Neuronal stem cell (in vitro differentiated cells): Measurements from ENCODE around the gene NXN.
"Not testable (repeated sequence)": the region's sequence is repeated elsewhere in the genome, so short reads cannot be mapped to it uniquely, and the experiment has no call there.

ENCODE experiments used
- DNase-seq: peaks from one replicate; pipeline ENCODE4 v3.0.0-alpha.2; 2013; ENCODE audit warnings: low spot score
- H2AFZ ChIP-seq: one replicate; pipeline ENCODE4 v1.6.1; 2013; ENCODE audit warnings: mild to moderate bottlenecking, low read length, inconsistent platforms
- H2AK5ac ChIP-seq: 2 replicates; pipeline ENCODE4 v1.6.1; 2013; ENCODE audit warnings: low read depth, mild to moderate bottlenecking, inconsistent platforms, low read length, moderate library complexity, mixed read lengths
- H2BK120ac ChIP-seq: 2 replicates; pipeline ENCODE4 v1.6.1; 2013; ENCODE audit warnings: low read depth, mild to moderate bottlenecking, inconsistent platforms, low read length, moderate library complexity, mixed read lengths
- H2BK12ac ChIP-seq: one replicate; pipeline ENCODE4 v1.6.1; 2013; ENCODE audit warnings: low read length, inconsistent platforms
- H2BK15ac ChIP-seq: 2 replicates; pipeline ENCODE4 v1.6.1; 2013; ENCODE audit warnings: mild to moderate bottlenecking, low read length, inconsistent platforms, mixed read lengths
- H2BK5ac ChIP-seq: one replicate; pipeline ENCODE4 v1.6.1; 2013; ENCODE audit warnings: inconsistent platforms, mild to moderate bottlenecking, low read length, moderate library complexity
- H3K14ac ChIP-seq: one replicate; pipeline ENCODE4 v1.6.1; 2013; ENCODE audit warnings: low read length, inconsistent platforms
- H3K18ac ChIP-seq: 2 replicates; pipeline ENCODE4 v1.6.1; 2013; ENCODE audit warnings: low read length, inconsistent platforms
- H3K23ac ChIP-seq: 2 replicates; pipeline ENCODE4 v1.6.1; 2013; ENCODE audit warnings: low read depth, mild to moderate bottlenecking, mixed read lengths, low read length, inconsistent platforms; ENCODE audit not compliant: poor library complexity
- H3K27ac ChIP-seq: replicated peaks from 3 replicates; pipeline ENCODE4 v1.5.1; 2013; ENCODE audit warnings: low read length, inconsistent platforms
- H3K27me3 ChIP-seq, 3 experiments: 2 replicates each; pipeline ENCODE4 v1.6.1; 2013; ENCODE audit warnings: low read length in 3 of 3, mild to moderate bottlenecking in 2 of 3, inconsistent platforms in 1 of 3, low read depth in 1 of 3, mixed read lengths in 1 of 3, moderate library complexity in 1 of 3; ENCODE audit not compliant: control insufficient read depth in 3 of 3, insufficient read depth in 3 of 3
- H3K36me3 ChIP-seq, 2 donors: replicated peaks in 1 of 2; 2 replicates each; pipeline ENCODE4 v1.6.1; 2013; ENCODE audit warnings: low read length in 2 of 2; ENCODE audit not compliant: control insufficient read depth in 2 of 2, insufficient read depth in 2 of 2
- H3K4ac ChIP-seq: 2 replicates; pipeline ENCODE4 v1.6.1; 2013; ENCODE audit warnings: inconsistent platforms, mild to moderate bottlenecking, low read length, moderate library complexity
- H3K4me1 ChIP-seq, 2 donors: 1 replicate in 1 of 2; 2 replicates in 1 of 2; pipeline ENCODE4 v1.6.1; 2013; ENCODE audit warnings: low read length in 2 of 2, low read depth in 1 of 2; ENCODE audit not compliant: control insufficient read depth in 2 of 2, insufficient read depth in 1 of 2
- H3K4me2 ChIP-seq: one replicate; pipeline ENCODE4 v1.6.1; 2013; ENCODE audit warnings: mild to moderate bottlenecking, low read length, inconsistent platforms; ENCODE audit not compliant: insufficient read depth, poor library complexity, severe bottlenecking
- H3K4me3 ChIP-seq, 2 donors: 2 replicates each; pipeline ENCODE4 v1.5.1; 2013; ENCODE audit warnings: low read length in 2 of 2, mild to moderate bottlenecking in 2 of 2, inconsistent platforms in 1 of 2, moderate library complexity in 1 of 2
- H3K79me1 ChIP-seq: one replicate; pipeline ENCODE4 v1.6.1; 2013; ENCODE audit warnings: low read depth, mild to moderate bottlenecking, inconsistent platforms, low read length, moderate library complexity
- H3K9ac ChIP-seq: one replicate; pipeline ENCODE4 v1.6.1; 2013; ENCODE audit warnings: mild to moderate bottlenecking, low read depth, low read length, inconsistent platforms; ENCODE audit not compliant: poor library complexity
- H3K9me3 ChIP-seq, 2 donors: replicated peaks in 1 of 2; 2 replicates each; pipeline versions ENCODE3 to v1.6.1; 2013; ENCODE audit warnings: low read length in 2 of 2, mild to moderate bottlenecking in 2 of 2, inconsistent platforms in 1 of 2, low read depth in 1 of 2, mixed read lengths in 1 of 2, moderate library complexity in 1 of 2; ENCODE audit not compliant: control insufficient read depth in 2 of 2, insufficient read depth in 1 of 2
- H4K8ac ChIP-seq: one replicate; pipeline ENCODE4 v1.6.1; 2013; ENCODE audit warnings: low read depth, mild to moderate bottlenecking, inconsistent platforms, low read length, moderate library complexity
- H4K91ac ChIP-seq: one replicate; pipeline ENCODE4 v1.6.1; 2013; ENCODE audit warnings: low read length, low read depth, mild to moderate bottlenecking, inconsistent platforms; ENCODE audit not compliant: poor library complexity
- WGBS, 2 donors: extraction: QIAGEN DNeasy Blood & Tissue Kit; methylation state at CpG; one replicate each; pipeline ENCODE4 v1.1.7; 2013; ENCODE audit warnings: missing lambda C conversion rate in 2 of 2, mixed read lengths in 1 of 2; ENCODE audit not compliant: insufficient read length in 2 of 2, insufficient replicate concordance in 1 of 2; ENCODE audit errors: extremely low coverage in 2 of 2; 5-methylcytosine and 5-hydroxymethylcytosine counted together

The NXN gene

GRCh38 chr17:759964-760363, 219.6 kb downstream of the NXN start:
- Histone ChIP-seq H3K14ac (no peak overlapping the region), H3K9me3 (peaks cover 0 to 1% of the 10 kb centered on the region in 2 donors), H3K4ac (no peak overlapping the region), H4K91ac (no peak overlapping the region), H3K4me2 (no peak overlapping the region), H2BK15ac (no peak overlapping the region), H3K4me3 (no peak overlapping the region), H4K8ac (no peak overlapping the region), H2AK5ac (no peak overlapping the region), H3K27me3 (no peaks in the 10 kb centered on the region), H2AFZ (no peak overlapping the region), H3K4me1 (peaks cover 0 to 3% of the 10 kb centered on the region in 2 donors), H3K23ac (no peak overlapping the region), H2BK120ac (no peak overlapping the region), H3K79me1 (no peaks in the 10 kb centered on the region), H2BK5ac (no peak overlapping the region), H3K27ac (no peak overlapping the region), H2BK12ac (no peak overlapping the region), H3K36me3 (peaks cover 33 to 90% of the 10 kb centered on the region in 2 donors), H3K18ac (no peak overlapping the region), H3K9ac (no peak overlapping the region)
- no peak for DNase-seq
- WGBS, 2 donors, result no CpG with 5 or more reads among the region's 5 CpGs

GRCh38 chr17:756010-756567, 223.5 kb downstream of the NXN start:
- not testable (repeated sequence) for H3K4me1 ChIP-seq, H3K14ac ChIP-seq, H3K27me3 ChIP-seq, H2BK12ac ChIP-seq, H3K4me3 ChIP-seq, H2BK120ac ChIP-seq, H4K8ac ChIP-seq, H3K23ac ChIP-seq, H3K4me2 ChIP-seq, H3K4ac ChIP-seq, H3K18ac ChIP-seq, H2AK5ac ChIP-seq, H3K9me3 ChIP-seq, H2BK15ac ChIP-seq, H2AFZ ChIP-seq, H2BK5ac ChIP-seq, H4K91ac ChIP-seq, H3K79me1 ChIP-seq, H3K9ac ChIP-seq
- no CpG with 5 or more reads among the region's 15 CpGs for WGBS, 2 donors
- Histone ChIP-seq H3K27ac (peak overlapping the region; percentile 84), H3K36me3 (peaks cover 18 to 57% of the 10 kb centered on the region in 2 donors)
- peak; percentile 58 for DNase-seq

- H3K79me1 ChIP-seq, H3K9me3 ChIP-seq, H3K4me2 ChIP-seq, H2AK5ac ChIP-seq, H3K23ac ChIP-seq, H3K4me1 ChIP-seq, H2BK15ac ChIP-seq, H2AFZ ChIP-seq, H3K4ac ChIP-seq, DNase-seq, H4K91ac ChIP-seq, H3K18ac ChIP-seq, H2BK5ac ChIP-seq, H3K4me3 ChIP-seq, H4K8ac ChIP-seq, H3K9ac ChIP-seq, H3K14ac ChIP-seq, H3K27me3 ChIP-seq, H2BK12ac ChIP-seq, H2BK120ac ChIP-seq: not testable (repeated sequence)
- no CpG with 5 or more reads among the region's 9 CpGs for whole genome bisulfite sequencing, 2 donors
- H3K27ac ChIP-seq, result peak overlapping the region; percentile 64
- peaks cover 14 to 50% of the 10 kb centered on the region in 2 donors for H3K36me3 ChIP-seq
These were observed 224.1 kb downstream of the NXN start for GRCh38 chr17:755319-755961.

GRCh38 chr17:753418-753817, 226.2 kb downstream of the NXN start:
- Histone ChIP-seq H3K4me2 (no peak overlapping the region), H2BK12ac (no peak overlapping the region), H3K27me3 (no peaks in the 10 kb centered on the region), H3K79me1 (peaks cover 12% of the 10 kb centered on the region), H3K4me3 (no peak overlapping the region), H2AK5ac (peak overlapping the region; percentile 20), H3K14ac (no peak overlapping the region), H3K36me3 (peaks cover 12 to 42% of the 10 kb centered on the region in 2 donors), H3K9me3 (peaks cover 6 to 12% of the 10 kb centered on the region in 2 donors), H3K18ac (no peak overlapping the region), H2BK120ac (no peak overlapping the region), H4K91ac (no peak overlapping the region), H3K9ac (no peak overlapping the region), H2BK5ac (no peak overlapping the region), H3K23ac (no peak overlapping the region), H4K8ac (no peak overlapping the region), H2AFZ (no peak overlapping the region), H3K4me1 (peaks cover 5 to 6% of the 10 kb centered on the region in 2 donors), H2BK15ac (no peak overlapping the region), H3K4ac (no peak overlapping the region), H3K27ac (no peak overlapping the region)
- no peak for DNase-seq
- no CpG with 5 or more reads among the region's 13 CpGs for WGBS, 2 donors
